Posterior vena cava (tissue), 2 donors: ENCODE measurements around the gene DCLK2. TPM values are rescaled to one million over a fixed set of nuclear protein-coding genes. Genes with fewer than 3 reads are reported as not detected.
"Not testable (repeated sequence)": the region's sequence is repeated elsewhere in the genome, so short reads cannot be mapped to it uniquely, and the experiment has no call there.

ENCODE experiments used
- DNase-seq: peaks from one replicate; pipeline ENCODE4 v3.0.0-alpha.2; 2020; ENCODE audit warnings: low spot score
- intact Hi-C, 2 donors: fragments of 100-400 bp; cut with DNase I; formaldehyde crosslinking; loops; one replicate each; pipeline versions ENCODE4 v1.14.1 to v1.14.2; 2022 to 2023
- total RNA-seq, 2 donors: library from RNA; stranded (reverse); fragmentation: NEBNext Ultra II Directional; extraction: Animal tissue kit (Norgen Biotek cat#: 25700); gene quantifications; one replicate each; pipeline ENCODE4 v1.2.1, GENCODE V29; 2021
- donor health status: DM: yes; HTN: yes; CAD: no.
- donor health status: DM: yes; HTN: yes; CAD: no.

DCLK2 gene
- total RNA-seq, 2 donors from 2014 or later, result 5.6 to 11.1 TPM

DNA sequence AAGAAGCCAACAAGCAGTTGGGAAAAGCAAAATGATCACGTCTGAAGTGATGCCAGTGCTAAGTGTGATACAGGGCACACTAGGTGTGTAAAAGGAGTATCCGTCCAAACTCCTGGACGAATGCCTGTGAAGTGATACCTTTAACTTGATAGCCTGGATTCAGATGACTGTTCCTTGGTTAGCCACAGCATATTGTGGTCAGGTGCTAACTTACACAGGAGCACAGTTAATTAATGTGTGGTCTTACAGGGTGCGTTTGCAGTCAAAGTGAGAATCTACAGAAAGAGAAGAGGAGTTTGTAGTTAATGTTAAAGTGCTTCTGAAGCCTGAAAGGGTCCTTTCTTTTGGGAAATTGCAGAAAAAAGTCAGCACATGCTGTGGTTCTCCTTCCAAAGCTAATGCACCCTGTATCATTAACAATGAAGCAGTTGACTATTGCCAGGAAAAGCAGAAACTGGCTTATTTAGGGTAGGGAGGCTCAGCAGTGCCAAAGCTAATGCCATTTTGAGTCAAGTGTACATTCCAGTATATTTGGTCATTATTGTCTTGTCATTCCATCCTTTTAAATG lies 61.1 kb downstream of the DCLK2 start:
- intact Hi-C loops, result no loop called here

DNA sequence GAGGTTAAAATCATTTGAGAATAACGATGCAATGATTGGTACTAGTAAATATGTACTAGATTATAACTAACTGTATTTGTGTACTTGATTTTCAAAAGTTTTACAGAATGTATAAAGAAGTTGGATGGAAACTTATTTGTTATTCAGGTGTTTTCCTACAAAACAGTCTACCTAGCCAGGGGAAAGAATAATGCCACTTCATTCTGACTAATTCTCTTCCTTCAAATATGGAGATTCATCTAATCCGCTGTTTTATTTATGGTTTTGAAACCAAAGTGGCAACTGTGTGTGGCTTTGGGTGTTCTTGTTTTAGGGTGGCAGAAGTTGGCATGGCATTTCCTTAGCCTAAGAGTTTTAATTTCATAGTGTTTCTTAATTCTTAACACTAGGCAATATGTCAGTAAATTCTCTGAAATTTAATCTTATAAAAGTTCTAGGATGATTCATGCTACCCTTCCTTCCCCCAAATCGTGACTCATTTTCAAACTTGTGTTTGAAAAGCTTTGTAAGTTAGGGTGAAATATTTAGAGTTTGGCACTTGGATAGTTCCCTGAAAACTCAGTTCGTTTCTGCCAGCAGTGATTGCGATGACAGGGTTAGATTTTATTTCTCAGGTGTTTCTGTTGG lies 62.6 kb downstream of the DCLK2 start:
- DNase-seq, result no peak
- intact Hi-C loops, result no loop called here

More for the DNA sequence above, 61.1 kb downstream of the DCLK2 start:
- no peak for DNase-seq

DNA sequence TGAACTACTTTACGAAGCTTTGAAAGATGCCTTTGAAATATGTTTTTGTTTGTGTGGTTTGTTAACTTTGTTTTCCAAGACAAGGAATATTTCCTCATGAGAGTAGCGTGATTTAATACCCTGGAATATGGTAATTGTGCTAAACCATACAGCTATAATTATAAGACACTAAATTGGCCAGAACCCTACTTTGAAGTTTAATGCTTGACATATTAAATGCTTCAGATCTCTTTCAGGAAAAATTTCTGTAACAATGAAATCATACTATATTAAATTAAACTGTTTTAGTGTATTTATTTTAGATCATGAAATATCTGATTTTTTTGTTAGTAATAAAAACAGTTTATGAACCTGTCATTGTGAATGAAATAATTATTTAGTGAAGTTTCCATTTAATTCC lies 63.5 kb downstream of the DCLK2 start:
- intact Hi-C loops, result no loop called here
- DNase-seq, result no peak

DNA sequence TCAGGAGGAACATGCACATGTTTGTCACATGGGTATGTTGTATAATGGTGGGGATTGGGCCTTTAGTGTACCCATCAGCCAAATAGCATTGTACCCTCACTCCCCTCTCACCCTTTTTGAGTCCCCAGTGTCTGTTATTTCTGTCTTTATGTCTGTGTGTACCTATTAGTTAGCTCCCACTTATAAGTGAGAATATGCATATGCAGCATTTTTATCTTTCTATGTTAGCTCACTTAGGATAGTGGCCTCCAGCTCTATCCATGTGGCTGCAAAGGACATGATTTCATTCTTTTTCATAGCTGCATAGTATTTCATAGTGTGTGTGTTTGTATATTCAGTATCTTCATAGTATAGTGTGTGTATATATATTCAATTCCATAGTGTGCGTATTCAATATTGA lies 64.6 kb downstream of the DCLK2 start:
- no peak for DNase-seq
- intact Hi-C loops, result no loop called here

DNA sequence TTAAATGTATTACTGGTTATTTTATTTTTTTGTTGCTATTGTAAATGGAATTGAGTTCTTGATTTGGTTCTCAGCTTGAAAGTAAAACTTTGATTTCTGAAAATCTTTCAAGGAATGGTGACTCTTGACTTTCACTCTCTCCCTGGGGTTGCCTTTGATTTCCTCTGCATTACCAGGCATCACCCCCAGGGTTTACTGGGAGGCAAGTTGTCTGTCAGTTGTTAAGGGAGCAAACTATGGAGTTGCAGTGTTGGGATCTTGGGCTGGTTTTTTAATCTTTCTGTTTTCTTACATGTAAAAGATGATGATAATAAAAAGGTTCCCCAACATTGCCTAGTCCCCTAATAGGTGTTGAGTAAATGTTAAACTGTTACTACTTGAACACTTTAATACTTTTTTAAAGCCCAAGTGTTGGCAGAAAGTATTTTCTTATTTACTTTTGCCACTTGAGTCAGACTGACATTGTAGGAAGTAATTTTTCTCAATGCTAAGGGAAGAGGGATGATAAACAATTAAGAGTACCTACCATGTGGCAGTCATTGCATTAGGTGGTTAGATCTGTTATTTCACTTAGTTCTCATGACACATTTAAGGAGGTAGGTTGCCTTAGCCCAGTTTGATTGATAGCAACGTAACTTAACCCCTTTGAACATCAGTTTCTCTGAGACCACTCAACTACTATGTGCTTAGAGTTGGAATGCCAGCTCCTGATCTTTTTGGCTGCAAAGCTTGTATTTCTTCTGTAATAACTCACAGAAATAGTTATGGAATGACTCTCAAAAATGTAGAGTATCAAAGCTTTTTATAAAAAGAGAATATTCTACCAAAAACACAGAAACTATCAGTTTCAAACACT lies 67.1 kb downstream of the DCLK2 start:
- no peak for DNase-seq
- intact Hi-C loops, result no loop called here

DNA sequence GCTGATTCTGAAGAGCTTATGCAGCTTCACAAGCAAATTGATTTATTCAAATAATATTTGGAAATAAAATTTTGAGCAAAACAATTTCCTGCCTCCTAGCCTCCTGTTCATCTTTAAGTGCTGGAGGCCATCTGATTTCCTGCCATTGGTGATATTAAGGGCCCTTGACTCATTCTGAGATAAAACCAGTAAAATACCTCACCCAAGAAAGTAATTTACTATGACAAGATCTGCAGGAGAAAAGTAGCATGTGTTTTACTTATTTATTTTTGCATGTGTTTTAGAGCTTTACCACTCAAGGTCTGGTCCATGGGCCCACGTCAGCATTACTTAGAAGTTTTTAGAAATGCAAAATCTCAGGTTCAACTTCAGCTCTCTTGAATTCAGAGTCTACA lies 67.7 kb downstream of the DCLK2 start:
- intact Hi-C loops, result no loop called here
- DNase-seq, result no peak

DNA sequence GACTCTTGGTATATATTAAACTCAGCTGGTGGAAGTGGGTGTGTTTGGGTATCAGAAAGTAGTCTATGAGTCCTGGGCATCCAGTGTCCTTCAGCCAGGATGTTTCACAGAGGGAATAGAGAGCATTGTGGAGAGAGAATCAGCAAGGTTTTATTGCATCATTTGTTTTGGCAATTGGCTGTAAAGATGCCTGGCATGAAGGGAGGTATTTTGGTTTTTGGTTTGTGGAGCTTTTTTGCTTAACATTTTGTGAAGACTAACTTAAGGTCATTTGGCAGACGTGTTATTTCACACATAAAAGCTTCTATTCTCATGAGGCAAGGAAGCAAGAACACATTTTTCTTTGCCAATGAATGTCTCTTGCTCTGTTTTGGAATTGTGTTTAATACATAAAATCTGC lies 71.1 kb downstream of the DCLK2 start:
- DNase-seq, result no peak

DNA sequence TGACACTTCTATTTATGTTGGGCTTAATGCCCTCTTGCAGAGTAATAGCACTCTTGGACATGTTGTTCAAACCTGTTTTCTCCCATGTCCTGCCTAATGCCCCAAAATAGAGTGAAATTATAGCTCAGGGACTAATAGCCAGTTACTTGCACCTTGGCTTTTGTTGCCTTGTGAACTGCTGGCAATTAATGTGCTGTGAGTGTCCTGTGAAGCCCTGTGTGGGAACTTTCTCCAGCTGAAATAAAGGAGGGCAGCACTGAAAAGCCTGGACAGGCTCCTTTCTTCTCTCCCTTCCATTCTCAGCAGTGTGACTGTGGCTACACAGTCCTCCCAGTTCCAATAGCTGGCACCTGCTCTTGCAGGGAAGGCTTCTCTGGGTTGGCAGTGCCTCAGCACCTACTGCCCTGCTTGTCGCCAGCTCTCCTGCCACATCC lies 72.4 kb downstream of the DCLK2 start:
- DNase-seq, result no peak
- intact Hi-C loops, result no loop called here

More for the DNA sequence above, 71.1 kb downstream of the DCLK2 start:
- intact Hi-C loops, result no loop called here

DNA sequence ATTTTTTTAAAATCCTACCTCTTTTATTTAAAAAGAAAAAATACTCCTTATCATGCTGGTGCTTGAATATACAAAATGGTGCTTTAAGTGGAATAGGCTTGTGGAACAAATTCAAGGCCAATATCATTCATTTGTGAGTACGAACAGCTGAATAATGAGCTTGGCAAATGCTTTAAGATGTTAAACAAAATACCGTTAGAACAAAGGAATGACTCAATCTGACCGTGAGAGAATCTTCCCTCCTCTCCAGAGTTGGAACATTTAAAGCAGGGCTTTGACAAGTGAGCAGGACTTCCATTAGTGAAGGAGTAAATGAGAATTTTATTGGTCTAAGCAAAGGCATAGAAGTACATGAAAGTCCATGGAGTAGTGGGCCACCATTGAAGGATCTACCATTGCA lies 74.5 kb downstream of the DCLK2 start:
- no peak for DNase-seq
- intact Hi-C loops, result no loop called here

DNA sequence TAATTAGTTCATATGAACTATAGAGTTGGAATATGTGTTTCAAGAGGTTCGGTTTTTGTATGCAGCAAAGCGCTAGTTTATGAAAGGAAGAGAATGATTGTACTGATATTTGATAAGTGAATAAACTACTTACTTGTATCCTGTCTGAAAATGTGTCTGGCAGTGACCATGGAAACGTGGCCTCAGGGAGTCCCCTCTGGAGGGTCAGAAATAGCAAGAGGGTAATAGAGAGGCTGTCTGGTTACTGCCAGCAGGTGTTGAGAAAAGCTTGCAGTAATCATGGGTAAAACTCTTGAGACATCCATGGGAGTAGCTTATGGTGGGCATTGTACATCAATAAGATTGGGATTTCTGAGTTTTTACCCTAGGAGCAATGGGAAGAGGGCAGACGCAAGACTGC lies 77.1 kb downstream of the DCLK2 start:
- intact Hi-C loops, result no loop called here
- no peak for DNase-seq

DNA sequence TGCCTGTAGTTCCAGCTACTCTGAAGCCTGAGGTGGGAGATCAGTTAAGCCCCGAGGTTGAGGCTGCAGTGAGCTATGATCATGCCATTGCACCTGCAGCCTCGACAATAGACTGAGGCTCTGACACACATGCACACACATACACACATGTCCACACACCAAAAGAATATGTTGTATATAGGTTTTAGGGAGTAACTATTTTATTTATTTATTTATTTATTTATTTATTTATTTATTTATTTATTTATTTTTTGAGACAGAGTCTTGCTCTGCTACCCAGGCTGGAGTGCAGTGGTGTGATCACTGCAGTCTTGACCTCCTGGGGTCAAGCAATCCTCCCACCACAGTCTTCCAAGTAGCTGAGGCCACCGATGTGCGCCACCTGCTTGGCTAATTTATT lies 78.3 kb downstream of the DCLK2 start:
- no peak for DNase-seq
- intact Hi-C loops, result no loop called here

DNA sequence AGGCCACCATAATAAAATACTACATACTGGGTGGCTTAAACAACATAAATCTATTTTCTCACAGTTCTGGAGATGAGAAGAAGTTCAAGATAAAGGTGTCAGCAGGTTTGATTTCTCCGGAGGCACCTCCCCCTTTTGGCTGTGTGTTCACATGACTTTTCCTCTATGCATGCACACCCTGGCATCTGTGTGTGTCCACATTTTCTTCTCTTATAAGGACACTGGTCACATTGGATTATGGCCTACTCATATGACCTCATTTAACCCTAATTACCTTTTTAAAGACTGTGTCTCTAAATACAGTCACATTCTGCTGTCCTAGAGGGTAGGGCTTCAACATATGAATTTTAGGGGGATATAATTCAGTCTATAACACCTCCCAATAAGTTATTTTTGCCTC lies 79.8 kb downstream of the DCLK2 start:
- intact Hi-C loops, result no loop called here
- no peak for DNase-seq

DNA sequence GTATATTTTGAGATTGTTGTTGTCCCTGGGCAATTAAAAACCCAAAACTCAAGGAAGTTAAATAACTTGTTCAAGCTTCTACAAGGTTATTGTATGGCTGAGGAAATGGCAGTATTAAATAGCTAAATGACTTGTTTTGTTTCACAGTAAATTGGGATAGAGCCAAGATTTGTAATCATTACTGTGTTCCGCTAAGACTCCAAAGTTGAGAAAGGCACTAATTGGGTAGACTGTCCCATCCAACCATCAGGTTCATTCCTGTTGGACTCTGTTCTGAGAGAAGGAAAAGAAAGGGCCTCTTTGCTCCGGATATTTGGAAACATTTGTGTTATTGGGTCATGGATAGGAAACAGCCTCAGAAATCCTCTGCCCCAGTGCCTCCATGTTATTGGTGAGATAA lies 82.2 kb downstream of the DCLK2 start:
- DNase-seq, result no peak
- intact Hi-C loops, result no loop called here

DNA sequence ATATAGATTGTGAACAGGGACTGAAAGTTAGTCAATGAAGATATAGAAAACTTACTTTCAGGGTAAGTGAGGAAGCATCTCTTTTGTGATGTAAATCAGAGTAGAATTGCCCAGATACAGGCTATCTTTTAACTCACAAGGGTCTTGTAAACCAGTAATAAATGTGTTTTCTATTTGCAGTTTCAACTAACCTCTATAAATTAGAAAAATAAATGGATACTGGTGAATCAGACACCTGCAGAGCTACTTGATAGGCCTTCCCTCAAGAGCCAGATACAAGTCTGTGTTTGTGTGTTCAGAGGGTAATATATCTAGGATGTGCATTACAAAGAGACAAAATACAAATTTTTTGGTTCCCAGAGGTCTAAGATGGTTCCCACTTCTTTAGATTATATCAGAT lies 82.9 kb downstream of the DCLK2 start:
- intact Hi-C loops, result no loop called here
- no peak for DNase-seq

DNA sequence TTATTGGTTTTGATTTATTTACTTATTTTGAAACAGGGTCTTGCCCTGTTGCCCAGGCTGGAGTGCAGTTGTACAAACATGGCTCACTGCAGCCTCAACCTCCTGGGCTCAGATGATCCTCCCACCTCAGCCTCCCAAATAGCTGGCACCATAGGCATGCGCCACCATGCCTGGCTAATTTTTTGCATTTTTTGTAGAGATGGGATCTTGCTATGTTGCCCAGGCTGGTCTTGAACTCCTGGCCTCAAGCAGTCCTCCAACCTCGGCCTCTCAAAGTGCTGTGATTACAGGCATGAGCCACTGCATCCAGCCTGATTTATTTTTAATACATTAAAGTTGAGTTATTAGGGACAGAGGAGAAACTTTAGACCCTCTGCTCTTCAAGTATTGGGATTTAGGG lies 83.8 kb downstream of the DCLK2 start:
- DNase-seq, intact Hi-C loops: not testable (repeated sequence)

DNA sequence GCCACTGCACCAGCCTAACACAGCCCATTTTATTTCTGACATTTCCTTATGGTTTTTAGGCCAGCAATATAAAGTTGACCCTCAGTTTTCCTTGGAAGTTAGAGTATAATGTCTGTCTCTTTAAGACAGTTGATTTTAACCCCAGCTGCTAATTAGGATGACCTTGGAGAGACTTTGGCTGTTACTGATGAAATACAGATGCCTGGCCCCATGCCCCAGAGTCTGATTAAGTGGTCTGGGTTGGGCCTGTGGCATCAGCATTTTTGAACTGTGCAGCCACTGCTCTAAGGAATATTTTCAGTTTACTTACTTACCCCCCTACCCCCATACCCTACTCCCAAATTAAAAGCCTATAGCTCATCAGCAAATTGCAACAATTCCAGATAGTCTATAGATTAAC lies 85.8 kb downstream of the DCLK2 start:
- DNase-seq, result no peak
- intact Hi-C loops, result no loop called here

DNA sequence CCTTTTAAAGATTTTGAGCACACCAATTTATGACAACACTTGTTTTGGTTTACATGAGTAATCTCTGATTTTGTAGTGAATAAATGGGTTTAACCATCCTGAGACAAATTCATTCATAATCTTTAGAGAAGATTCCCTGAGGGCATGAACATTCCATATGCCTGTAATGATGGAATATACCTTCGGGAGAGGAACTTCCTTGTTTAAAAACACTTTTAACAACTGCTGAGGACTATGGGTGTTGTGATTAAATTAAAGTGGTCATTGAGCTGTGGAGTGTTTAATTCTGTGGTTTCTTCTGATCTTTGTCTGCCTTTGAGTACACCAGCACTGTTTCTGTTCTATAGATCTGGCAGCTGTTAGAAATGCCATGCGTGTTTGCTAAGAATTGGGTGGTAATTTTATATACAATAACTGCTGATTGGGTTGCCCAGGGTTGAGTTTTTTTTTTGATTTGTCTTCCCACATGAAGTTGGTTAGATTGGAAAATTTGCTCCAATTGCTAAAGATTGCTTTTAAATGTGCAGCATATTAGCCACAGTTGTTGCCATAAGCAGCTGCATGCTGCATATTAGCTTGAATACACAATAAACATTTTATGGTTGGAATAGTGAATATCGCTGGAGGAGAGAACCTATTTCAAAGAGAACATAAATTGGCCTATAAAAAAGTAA lies 86.8 kb downstream of the DCLK2 start:
- intact Hi-C loops, result no loop called here
- no peak for DNase-seq

DNA sequence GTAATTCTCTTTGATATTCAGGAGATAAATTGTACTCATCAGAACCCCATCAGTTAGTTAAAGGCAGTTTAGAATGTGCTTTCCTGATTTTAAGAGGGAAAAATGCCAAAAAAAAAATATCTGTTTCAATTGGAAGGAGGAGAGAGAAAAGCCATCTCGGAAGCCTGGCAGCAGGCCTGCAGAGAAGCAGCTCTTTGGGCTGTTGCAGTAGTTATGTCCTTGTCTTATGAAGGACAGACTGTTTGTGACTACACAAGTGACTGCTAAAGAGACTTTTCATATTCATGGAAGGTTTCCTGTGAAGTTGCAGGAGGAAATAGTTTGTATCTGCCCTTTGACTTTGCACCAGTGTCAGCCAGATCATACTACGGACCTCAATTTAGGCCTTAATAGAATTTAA lies 88.8 kb downstream of the DCLK2 start:
- DNase-seq, result no peak
- intact Hi-C loops, result no loop called here

DNA sequence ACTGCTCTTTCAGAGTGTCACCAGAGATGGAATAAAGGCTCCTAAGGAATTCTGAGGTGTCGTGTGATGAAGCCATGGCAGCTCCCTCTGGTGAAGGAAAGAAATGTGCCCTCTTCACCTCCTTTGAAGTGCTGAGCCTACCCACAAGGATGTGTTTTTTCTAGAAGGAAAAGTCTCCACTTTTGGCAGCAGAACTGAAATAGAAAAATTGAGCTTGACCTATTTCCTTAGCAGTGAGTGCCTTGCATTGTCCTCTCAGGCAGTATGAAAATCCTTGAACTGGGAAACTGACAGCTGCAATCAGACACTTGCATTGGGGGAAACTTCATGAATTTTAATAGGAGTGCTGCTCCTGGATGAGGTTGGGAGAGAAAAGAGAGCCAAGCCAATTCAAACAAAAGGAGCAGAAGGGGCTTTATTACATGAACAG lies 95.2 kb downstream of the DCLK2 start:
- DNase-seq, result no peak
- intact Hi-C loops, result no loop called here

DNA sequence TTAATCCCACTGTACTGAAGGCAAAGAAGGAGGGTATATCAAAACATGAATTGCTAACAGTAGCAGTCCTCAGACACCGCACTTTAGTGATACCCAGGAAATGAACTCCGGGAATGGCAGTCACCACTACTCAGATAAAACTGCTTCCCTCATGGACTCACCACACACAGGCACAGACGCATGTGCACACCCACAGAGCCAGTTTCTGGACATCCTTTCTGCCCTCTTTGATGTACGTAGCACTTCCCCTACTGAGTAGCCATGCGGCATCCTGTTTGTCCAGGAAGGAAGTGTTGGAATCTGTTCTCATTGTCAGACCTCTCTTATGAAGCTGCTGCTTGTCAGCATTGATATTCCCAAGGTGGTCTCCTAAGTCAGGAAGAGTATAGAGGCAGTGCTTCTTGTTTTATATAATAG lies 95.7 kb downstream of the DCLK2 start:
- DNase-seq, result no peak

More for the DNA sequence above, 95.7 kb downstream of the DCLK2 start:
- intact Hi-C loops, result no loop called here
